Dermis blood vessel endothelial cell (primary cell): ENCODE results near the gene PLD2. TPM values are rescaled to one million over a fixed set of nuclear protein-coding genes. Genes with fewer than 3 reads are reported as not detected.

Experiments used
- DNase-seq: peaks from one replicate; pipeline ENCODE4 v3.0.0; 2010
- total RNA-seq: library from RNA; depleted of rRNA; stranded (reverse); fragments of >200 nt; gene quantifications from 2 replicates; pipeline ENCODE4 v1.2.3, GENCODE V29; 2014

PLD2 gene
- total RNA-seq, result 35.1 and 47.2 TPM in 2 replicates

- DNase-seq, result peak; percentile 82
Measured at GRCh38 chr17:4806777-4807604, at the start of gene PLD2. PLD2 (plus strand) TSS chr17:4807152; CDS start chr17:4807773, 621 bp downstream.

GRCh38 chr17:4759776-4760236 is 47.1 kb upstream of the PLD2 start:
- no peak for DNase-seq

GRCh38 chr17:4764595-4764994 is 42.4 kb upstream of the PLD2 start:
- no peak for DNase-seq

- no peak for DNase-seq
Measured at GRCh38 chr17:4766201-4766600, 40.8 kb upstream of the PLD2 start.

- DNase-seq, result no peak
Measured at GRCh38 chr17:4766723-4767122, 40.2 kb upstream of the PLD2 start.

- no peak for DNase-seq
Measured at GRCh38 chr17:4768298-4768697, 38.7 kb upstream of the PLD2 start.

- DNase-seq, result no peak
Measured at GRCh38 chr17:4769628-4770027, 37.3 kb upstream of the PLD2 start.

GRCh38 chr17:4771519-4772234 is 35.3 kb upstream of the PLD2 start, which contains the start of gene TM4SF5:
TM4SF5 (plus strand) TSS chr17:4771886; CDS start chr17:4771923, 37 bp downstream.
- DNase-seq, result no peak

GRCh38 chr17:4772235-4772613 is 34.7 kb upstream of the PLD2 start:
- DNase-seq, result no peak

- DNase-seq, result no peak
Measured at GRCh38 chr17:4777969-4778760, 28.8 kb upstream of the PLD2 start.

- DNase-seq, result no peak
Measured at GRCh38 chr17:4780325-4780955, 26.5 kb upstream of the PLD2 start.

- peak; percentile 27 for DNase-seq
Measured at GRCh38 chr17:4782652-4783051, 24.3 kb upstream of the PLD2 start.

- peak; percentile 25 for DNase-seq
Measured at GRCh38 chr17:4785311-4786105, 21.4 kb upstream of the PLD2 start.

GRCh38 chr17:4786106-4786511 is 20.8 kb upstream of the PLD2 start, which contains the start of gene VMO1:
VMO1 (minus strand) TSS chr17:4786364; CDS start chr17:4786352, 12 bp downstream.
- DNase-seq, result peak; percentile 38

- DNase-seq, result no peak
Measured at GRCh38 chr17:4786516-4786915, 20.4 kb upstream of the PLD2 start.

GRCh38 chr17:4788159-4788806 is 18.7 kb upstream of the PLD2 start:
- DNase-seq, result no peak

GRCh38 chr17:4788807-4789700 is 17.9 kb upstream of the PLD2 start, which contains the start of gene GLTPD2:
GLTPD2 (plus strand) TSS chr17:4788964; CDS start chr17:4789012, 48 bp downstream.
- no peak for DNase-seq

- DNase-seq, result no peak
Measured at GRCh38 chr17:4789701-4789950, 17.3 kb upstream of the PLD2 start.

GRCh38 chr17:4789951-4790704 is 16.8 kb upstream of the PLD2 start:
- DNase-seq, result peak; percentile 88
